Gastroesophageal sphincter (tissue), 3 donors: ENCODE measurements around the gene UBE2Q1.

Source experiments
- POLR2A ChIP-seq, 2 donors: fragments of 450-650 bp; IDR thresholded peaks; one replicate each; pipeline ENCODE4 v1.6.1; 2017; ENCODE audit warnings: antibody characterized with exemption in 2 of 2, mild to moderate bottlenecking in 2 of 2, moderate library complexity in 1 of 2
- TF ChIP-seq, protein P1 (sequence below), 4 experiments: fragments of 200-600 bp in 2 of 4; fragments of 450-650 bp in 2 of 4; sonication (generic) in 1 of 4; IDR thresholded peaks; one replicate each; pipeline ENCODE4 v1.5.1; 2017 to 2019; ENCODE audit warnings: antibody characterized with exemption in 4 of 4, mild to moderate bottlenecking in 2 of 4, moderate library complexity in 2 of 4

DNA sequence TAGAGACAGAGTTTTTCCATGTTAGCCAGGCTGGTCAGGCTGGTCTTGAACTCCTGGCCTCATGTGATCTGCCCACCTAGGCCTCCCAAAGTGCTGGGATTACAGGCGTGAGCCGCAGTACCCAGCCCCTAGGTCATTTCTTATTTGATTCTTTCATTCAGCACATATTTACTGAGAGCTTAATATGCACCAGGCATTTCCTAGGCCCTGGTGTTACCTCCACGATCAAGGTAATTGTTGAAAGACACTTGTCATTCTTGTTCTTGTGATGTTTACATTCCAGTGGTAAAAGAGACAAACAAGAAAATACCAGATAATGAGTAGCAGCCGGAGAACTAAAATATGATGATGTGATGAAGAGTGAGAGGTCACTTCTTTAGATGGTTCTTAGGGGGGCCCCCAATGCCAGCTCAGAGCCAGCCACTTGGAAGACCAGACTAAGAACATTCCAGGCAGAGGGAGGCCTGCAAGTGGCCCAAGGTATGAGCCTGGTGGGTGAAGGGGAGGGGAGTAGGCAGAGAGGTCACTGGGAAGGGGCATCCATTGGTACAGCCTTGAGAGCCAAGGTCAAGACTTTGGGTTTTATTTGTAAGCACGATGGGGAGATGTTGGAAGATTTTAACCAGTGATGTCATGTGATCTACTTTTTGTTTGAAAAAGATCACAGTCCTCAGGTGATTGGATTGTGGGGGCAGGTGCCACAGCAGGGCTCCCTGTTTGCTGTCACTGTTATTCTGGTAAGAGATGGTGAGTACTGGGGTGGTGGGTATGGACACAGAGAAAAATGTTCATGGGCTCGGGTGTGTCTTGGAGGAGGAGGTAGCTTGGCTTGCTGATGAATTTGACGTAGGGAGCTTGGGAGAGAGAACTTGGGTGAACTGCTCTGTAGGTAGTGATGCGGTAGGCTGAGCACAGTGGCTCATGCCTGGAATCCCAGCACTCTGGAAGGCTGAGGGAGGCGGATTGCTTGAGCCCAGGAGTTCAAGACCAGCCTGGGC is 18.7 kb downstream of the UBE2Q1 start:
- TF ChIP-seq, protein P1, sequence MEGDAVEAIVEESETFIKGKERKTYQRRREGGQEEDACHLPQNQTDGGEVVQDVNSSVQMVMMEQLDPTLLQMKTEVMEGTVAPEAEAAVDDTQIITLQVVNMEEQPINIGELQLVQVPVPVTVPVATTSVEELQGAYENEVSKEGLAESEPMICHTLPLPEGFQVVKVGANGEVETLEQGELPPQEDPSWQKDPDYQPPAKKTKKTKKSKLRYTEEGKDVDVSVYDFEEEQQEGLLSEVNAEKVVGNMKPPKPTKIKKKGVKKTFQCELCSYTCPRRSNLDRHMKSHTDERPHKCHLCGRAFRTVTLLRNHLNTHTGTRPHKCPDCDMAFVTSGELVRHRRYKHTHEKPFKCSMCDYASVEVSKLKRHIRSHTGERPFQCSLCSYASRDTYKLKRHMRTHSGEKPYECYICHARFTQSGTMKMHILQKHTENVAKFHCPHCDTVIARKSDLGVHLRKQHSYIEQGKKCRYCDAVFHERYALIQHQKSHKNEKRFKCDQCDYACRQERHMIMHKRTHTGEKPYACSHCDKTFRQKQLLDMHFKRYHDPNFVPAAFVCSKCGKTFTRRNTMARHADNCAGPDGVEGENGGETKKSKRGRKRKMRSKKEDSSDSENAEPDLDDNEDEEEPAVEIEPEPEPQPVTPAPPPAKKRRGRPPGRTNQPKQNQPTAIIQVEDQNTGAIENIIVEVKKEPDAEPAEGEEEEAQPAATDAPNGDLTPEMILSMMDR (IDR thresholded peaks at IDR 0.05) = no peak
- TF ChIP-seq POLR2A (IDR thresholded peaks at IDR 0.05) = no peak
